ENCODE data around the gene PACRG. TPM values are rescaled to one million over a fixed set of nuclear protein-coding genes. Genes with fewer than 3 reads are reported as not detected.

Gene PACRG
- total RNA-seq, 2 experiments from 2014 or later: 0.66 to 0.81 TPM

DNA sequence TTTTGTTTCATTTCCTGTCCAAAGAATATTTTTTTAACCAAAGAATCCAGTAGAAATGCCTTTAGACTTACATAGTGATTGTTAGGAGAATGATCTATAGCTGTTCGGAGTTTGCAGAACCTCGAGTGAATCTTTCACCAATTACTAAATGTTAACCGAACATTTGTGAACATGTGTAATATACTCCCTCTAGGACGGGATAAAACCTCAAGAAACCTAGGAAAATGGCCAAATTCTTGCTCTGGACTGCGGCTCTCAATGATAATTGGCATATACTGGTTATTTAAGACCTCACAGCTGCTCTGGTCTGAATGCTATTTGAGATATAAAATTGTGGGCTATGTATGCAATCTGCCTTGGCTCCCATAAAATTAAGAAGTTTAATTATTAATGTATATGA is 137.1 kb downstream of the PACRG start:
- ChIA-PET POLR2A (no interaction called here), CTCF (no interaction called here)
- no peaks in the 10 kb centered on the region for H3K4me1 ChIP-seq (ENCODE audit: insufficient read depth, low read length)
- DNase-seq (no peak), ATAC-seq (ENCODE audit: poor library complexity) (no peak)
- Mint-ChIP-seq H3K27ac (no peak overlapping the region), H3K36me3 (ENCODE audit: low read depth) (no peaks in the 10 kb centered on the region), H3K9me3 (peaks cover 5% of the 10 kb centered on the region), H3K4me3 (no peak overlapping the region), H3K27me3 (no peaks in the 10 kb centered on the region), H3K4me1 (ENCODE audit: low read depth) (no peaks in the 10 kb centered on the region)
- H3K4me3 ChIP-seq (ENCODE audit: low read length): no peak overlapping the region
- no peaks in the 10 kb centered on the region for H3K27me3 ChIP-seq (ENCODE audit: control insufficient read depth in 1 of 2, insufficient read depth in 2 of 2, low read length in 2 of 2)
- no peaks in the 10 kb centered on the region for H3K36me3 ChIP-seq (ENCODE audit: insufficient read depth, low read length)
- intact Hi-C loops (cut with DNase I, micrococcal nuclease): no loop called here
- TF ChIP-seq, protein P1, sequence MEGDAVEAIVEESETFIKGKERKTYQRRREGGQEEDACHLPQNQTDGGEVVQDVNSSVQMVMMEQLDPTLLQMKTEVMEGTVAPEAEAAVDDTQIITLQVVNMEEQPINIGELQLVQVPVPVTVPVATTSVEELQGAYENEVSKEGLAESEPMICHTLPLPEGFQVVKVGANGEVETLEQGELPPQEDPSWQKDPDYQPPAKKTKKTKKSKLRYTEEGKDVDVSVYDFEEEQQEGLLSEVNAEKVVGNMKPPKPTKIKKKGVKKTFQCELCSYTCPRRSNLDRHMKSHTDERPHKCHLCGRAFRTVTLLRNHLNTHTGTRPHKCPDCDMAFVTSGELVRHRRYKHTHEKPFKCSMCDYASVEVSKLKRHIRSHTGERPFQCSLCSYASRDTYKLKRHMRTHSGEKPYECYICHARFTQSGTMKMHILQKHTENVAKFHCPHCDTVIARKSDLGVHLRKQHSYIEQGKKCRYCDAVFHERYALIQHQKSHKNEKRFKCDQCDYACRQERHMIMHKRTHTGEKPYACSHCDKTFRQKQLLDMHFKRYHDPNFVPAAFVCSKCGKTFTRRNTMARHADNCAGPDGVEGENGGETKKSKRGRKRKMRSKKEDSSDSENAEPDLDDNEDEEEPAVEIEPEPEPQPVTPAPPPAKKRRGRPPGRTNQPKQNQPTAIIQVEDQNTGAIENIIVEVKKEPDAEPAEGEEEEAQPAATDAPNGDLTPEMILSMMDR (IDR thresholded peaks at IDR 0.05): no peak
- H3K27ac ChIP-seq (ENCODE audit: low read depth in 1 of 2, low read length in 2 of 2): no peak overlapping the region
- peaks cover 0 to 5% of the 10 kb centered on the region in 2 experiments for H3K9me3 ChIP-seq (ENCODE audit: control insufficient read depth in 1 of 2, insufficient read depth in 1 of 2, low read length in 2 of 2)

DNA sequence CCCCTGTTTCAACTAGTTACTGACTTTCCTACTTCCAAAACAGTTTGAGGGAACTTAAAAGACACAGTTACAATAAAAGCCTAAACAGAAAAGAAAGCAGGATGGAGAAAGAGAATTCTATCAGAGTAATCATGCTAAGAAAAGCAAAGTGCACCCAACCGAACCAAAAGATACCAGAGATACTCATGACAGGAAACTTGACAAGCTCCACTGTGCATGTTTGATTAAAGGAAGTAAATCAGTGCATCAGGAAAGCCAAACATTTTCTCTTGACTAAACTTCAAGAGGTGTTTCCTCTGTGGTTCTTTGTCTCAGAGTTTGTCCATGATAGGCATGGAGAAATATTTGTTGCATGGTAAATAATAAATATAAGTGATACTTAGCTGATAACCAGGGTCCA is 138.9 kb downstream of the PACRG start:
- Histone ChIP-seq H3K27me3 (ENCODE audit: control insufficient read depth in 1 of 2, insufficient read depth in 2 of 2, low read length in 2 of 2) (no peaks in the 10 kb centered on the region), H3K4me1 (ENCODE audit: insufficient read depth, low read length) (no peaks in the 10 kb centered on the region), H3K36me3 (ENCODE audit: insufficient read depth, low read length) (no peaks in the 10 kb centered on the region), H3K9me3 (ENCODE audit: control insufficient read depth in 1 of 2, insufficient read depth in 1 of 2, low read length in 2 of 2) (peaks cover 0 to 5% of the 10 kb centered on the region in 2 experiments), H3K4me3 (ENCODE audit: low read length) (no peak overlapping the region), H3K27ac (ENCODE audit: low read depth in 1 of 2, low read length in 2 of 2) (no peak overlapping the region)
- POLR2A ChIA-PET: no interaction called here
- Mint-ChIP-seq H3K27me3 (no peaks in the 10 kb centered on the region), H3K4me3 (no peak overlapping the region), H3K9me3 (peaks cover 7% of the 10 kb centered on the region), H3K36me3 (ENCODE audit: low read depth) (no peaks in the 10 kb centered on the region), H3K27ac (no peak overlapping the region), H3K4me1 (ENCODE audit: low read depth) (no peaks in the 10 kb centered on the region)
- CTCF ChIA-PET: no interaction called here
- no peak for ATAC-seq (ENCODE audit: poor library complexity)
- TF ChIP-seq, protein P1 (IDR thresholded peaks at IDR 0.05): no peak
- no peak for DNase-seq
- intact Hi-C loops (cut with DNase I, micrococcal nuclease): no loop called here

DNA sequence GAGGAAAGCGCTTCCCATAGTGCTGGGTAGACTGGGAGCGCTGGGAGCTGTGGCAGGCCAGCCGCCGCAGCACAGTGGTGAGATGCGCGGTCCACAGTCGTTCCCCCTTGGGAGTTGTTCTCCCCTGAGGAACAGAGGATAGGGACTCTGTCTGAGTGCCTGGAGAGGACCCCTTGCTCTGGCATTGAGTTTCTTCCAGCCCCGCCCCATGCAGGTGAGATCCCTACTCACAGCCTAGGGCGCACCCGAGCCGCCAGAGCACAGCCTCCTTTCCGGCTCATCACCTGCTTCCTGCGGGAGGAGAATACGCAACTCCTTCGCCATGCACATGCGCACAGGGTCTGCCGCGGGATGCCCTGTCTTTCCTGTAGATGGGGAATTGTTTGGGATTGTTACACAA is 140.6 kb downstream of the PACRG start:
- CTCF ChIA-PET: no interaction called here

More for the DNA sequence above, 140.6 kb downstream of the PACRG start:
- no peaks in the 10 kb centered on the region for H3K4me1 Mint-ChIP-seq (ENCODE audit: low read depth)
- Histone ChIP-seq H3K4me3 (ENCODE audit: low read length) (no peak overlapping the region), H3K27ac (ENCODE audit: low read depth in 1 of 2, low read length in 2 of 2) (no peak overlapping the region), H3K4me1 (ENCODE audit: insufficient read depth, low read length) (no peaks in the 10 kb centered on the region), H3K36me3 (ENCODE audit: insufficient read depth, low read length) (no peaks in the 10 kb centered on the region), H3K27me3 (ENCODE audit: control insufficient read depth in 1 of 2, insufficient read depth in 2 of 2, low read length in 2 of 2) (no peaks in the 10 kb centered on the region), H3K9me3 (ENCODE audit: control insufficient read depth in 1 of 2, insufficient read depth in 1 of 2, low read length in 2 of 2) (peaks cover 0 to 5% of the 10 kb centered on the region in 2 experiments)
- POLR2A ChIA-PET: no interaction called here
- no peak overlapping the region for H3K4me3 Mint-ChIP-seq
- ATAC-seq (ENCODE audit: poor library complexity) (no peak), DNase-seq (no peak)
- no peaks in the 10 kb centered on the region for H3K27me3 Mint-ChIP-seq
- TF ChIP-seq, protein P1 (IDR thresholded peaks at IDR 0.05): no peak
- no peaks in the 10 kb centered on the region for H3K36me3 Mint-ChIP-seq (ENCODE audit: low read depth)
- peaks cover 7% of the 10 kb centered on the region for H3K9me3 Mint-ChIP-seq
- intact Hi-C loops (cut with DNase I, micrococcal nuclease): no loop called here
- no peak overlapping the region for H3K27ac Mint-ChIP-seq
